Neural crest cell (in vitro differentiated cells): ENCODE results near the gene FOXE1. TPM values are rescaled to one million over a fixed set of nuclear protein-coding genes. Genes with fewer than 3 reads are reported as not detected.

Source experiments
- DNase-seq: peaks from one replicate; pipeline ENCODE4 v3.0.0; 2021; ENCODE audit warnings: low read depth, mixed read lengths, low spot score
- H3K27ac Mint-ChIP-seq: one replicate; pipeline ENCODE4 v1.8.0; 2021; ENCODE audit warnings: mild to moderate bottlenecking, mixed read lengths; ENCODE audit not compliant: unreplicated experiment
- H3K27me3 Mint-ChIP-seq: 2 replicates; pipeline ENCODE4 v1.8.0; 2021; ENCODE audit warnings: low read depth, mild to moderate bottlenecking, mixed read lengths
- H3K36me3 Mint-ChIP-seq: 2 replicates; pipeline ENCODE4 v1.8.0; 2021; ENCODE audit warnings: low read depth, mild to moderate bottlenecking, mixed read lengths
- H3K4me1 Mint-ChIP-seq: 2 replicates; pipeline ENCODE4 v1.8.0; 2021; ENCODE audit warnings: mixed read lengths
- H3K4me3 Mint-ChIP-seq: one replicate; pipeline ENCODE4 v1.8.0; 2021; ENCODE audit warnings: mild to moderate bottlenecking, mixed read lengths
- H3K9me3 Mint-ChIP-seq: 2 replicates; pipeline ENCODE4 v1.8.0; 2021; ENCODE audit warnings: mixed read lengths
- total RNA-seq: library from RNA; stranded (reverse); gene quantifications from 2 replicates; pipeline ENCODE4 v1.2.1, GENCODE V29; 2021
- TF ChIP-seq, protein P1 (sequence below): fragments of 200-600 bp; sonication (generic); conservative IDR thresholded peaks from 2 replicates; pipeline ENCODE4 v1.5.0; 2021; ENCODE audit warnings: antibody characterized with exemption, mild to moderate bottlenecking

Gene FOXE1
- total RNA-seq, 1 donor from 2014 or later: not detected

DNA sequence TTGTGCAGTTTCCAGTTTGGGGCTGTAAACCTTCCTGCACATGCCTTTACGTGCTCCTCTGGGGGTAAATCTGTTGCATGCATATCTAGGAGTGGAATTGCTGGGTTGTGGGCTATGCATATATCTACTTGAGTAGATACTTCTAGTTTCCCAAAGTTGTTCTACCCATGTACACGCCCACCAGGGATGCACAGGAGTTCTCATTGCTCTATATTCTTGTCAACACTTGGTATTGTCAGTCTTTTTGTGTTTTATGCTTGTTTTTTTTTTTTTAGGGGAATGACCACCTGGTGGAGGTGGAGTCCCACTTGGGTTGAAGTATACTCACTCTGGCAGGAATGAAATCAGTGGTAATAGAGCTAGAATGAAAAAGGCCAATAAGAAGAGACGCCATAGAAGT is 23.0 kb downstream of the FOXE1 start:
- no peak overlapping the region for H3K4me3 Mint-ChIP-seq
- H3K36me3 Mint-ChIP-seq: no peaks in the 10 kb centered on the region
- no peak overlapping the region for H3K27ac Mint-ChIP-seq
- H3K4me1 Mint-ChIP-seq: no peaks in the 10 kb centered on the region
- peaks cover 2% of the 10 kb centered on the region for H3K9me3 Mint-ChIP-seq
- H3K27me3 Mint-ChIP-seq: peaks cover 54% of the 10 kb centered on the region
- DNase-seq: no peak
- TF ChIP-seq, protein P1, sequence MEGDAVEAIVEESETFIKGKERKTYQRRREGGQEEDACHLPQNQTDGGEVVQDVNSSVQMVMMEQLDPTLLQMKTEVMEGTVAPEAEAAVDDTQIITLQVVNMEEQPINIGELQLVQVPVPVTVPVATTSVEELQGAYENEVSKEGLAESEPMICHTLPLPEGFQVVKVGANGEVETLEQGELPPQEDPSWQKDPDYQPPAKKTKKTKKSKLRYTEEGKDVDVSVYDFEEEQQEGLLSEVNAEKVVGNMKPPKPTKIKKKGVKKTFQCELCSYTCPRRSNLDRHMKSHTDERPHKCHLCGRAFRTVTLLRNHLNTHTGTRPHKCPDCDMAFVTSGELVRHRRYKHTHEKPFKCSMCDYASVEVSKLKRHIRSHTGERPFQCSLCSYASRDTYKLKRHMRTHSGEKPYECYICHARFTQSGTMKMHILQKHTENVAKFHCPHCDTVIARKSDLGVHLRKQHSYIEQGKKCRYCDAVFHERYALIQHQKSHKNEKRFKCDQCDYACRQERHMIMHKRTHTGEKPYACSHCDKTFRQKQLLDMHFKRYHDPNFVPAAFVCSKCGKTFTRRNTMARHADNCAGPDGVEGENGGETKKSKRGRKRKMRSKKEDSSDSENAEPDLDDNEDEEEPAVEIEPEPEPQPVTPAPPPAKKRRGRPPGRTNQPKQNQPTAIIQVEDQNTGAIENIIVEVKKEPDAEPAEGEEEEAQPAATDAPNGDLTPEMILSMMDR: no peak

GRCh38 chr9:97880336-97880735 is 27.3 kb downstream of the FOXE1 start:
- Mint-ChIP-seq H3K4me3 (no peak overlapping the region), H3K27me3 (peaks cover 59% of the 10 kb centered on the region), H3K4me1 (no peaks in the 10 kb centered on the region), H3K9me3 (no peaks in the 10 kb centered on the region), H3K27ac (no peak overlapping the region), H3K36me3 (no peaks in the 10 kb centered on the region)
- TF ChIP-seq, protein P1: no peak
- no peak for DNase-seq

- Mint-ChIP-seq H3K9me3 (peaks cover 13% of the 10 kb centered on the region), H3K27ac (no peak overlapping the region), H3K27me3 (peaks cover 26% of the 10 kb centered on the region), H3K4me3 (no peak overlapping the region), H3K4me1 (peaks cover 11% of the 10 kb centered on the region), H3K36me3 (peaks cover 4% of the 10 kb centered on the region)
- TF ChIP-seq, protein P1: peak; percentile 66
- DNase-seq: peak; percentile 45
Measured at GRCh38 chr9:97889941-97890887, 37.2 kb downstream of the FOXE1 start.

- H3K27me3 Mint-ChIP-seq: peaks cover 25% of the 10 kb centered on the region
- DNase-seq: no peak
- peak overlapping the region; percentile 27 for H3K27ac Mint-ChIP-seq
- H3K4me3 Mint-ChIP-seq: no peak overlapping the region
- H3K9me3 Mint-ChIP-seq: peaks cover 13% of the 10 kb centered on the region
- H3K4me1 Mint-ChIP-seq: peaks cover 11% of the 10 kb centered on the region
- TF ChIP-seq, protein P1: no peak
- H3K36me3 Mint-ChIP-seq: peaks cover 12% of the 10 kb centered on the region
Measured at GRCh38 chr9:97891736-97892135, 38.7 kb downstream of the FOXE1 start.

GRCh38 chr9:97892421-97892820 is 39.4 kb downstream of the FOXE1 start:
- Mint-ChIP-seq H3K4me1 (peaks cover 11% of the 10 kb centered on the region), H3K9me3 (peaks cover 13% of the 10 kb centered on the region), H3K27me3 (peaks cover 25% of the 10 kb centered on the region), H3K27ac (no peak overlapping the region), H3K4me3 (no peak overlapping the region), H3K36me3 (peaks cover 12% of the 10 kb centered on the region)
- TF ChIP-seq, protein P1: no peak
- no peak for DNase-seq
